ENCODE measurements around the gene METAP1. TPM values are rescaled to one million over a fixed set of nuclear protein-coding genes. Genes with fewer than 3 reads are reported as not detected.

The METAP1 gene
- 39.8 and 62.7 TPM in 2 replicates for total RNA-seq

GRCh38 chr4:98995183-98996055 lies at the start of gene METAP1:
Gene METAP1 (plus strand): TSS chr4:98995721. CDS start chr4:98995754, 33 bp downstream.

GRCh38 chr4:99088481-99089365 lies 93.2 kb downstream of the METAP1 start, which contains the start of gene ADH5:
Gene ADH5 (minus strand): TSS chr4:99088788. CDS start chr4:99088700, 88 bp downstream.

Other genes starting within 250 kb of the METAP1 start
- 212 and 288 TPM in 2 replicates for gene EIF4E, start 66.6 kb upstream of the METAP1 start, total RNA-seq
- 124 and 128 TPM in 2 replicates for gene ADH5, start 93.1 kb downstream of the METAP1 start, total RNA-seq
- gene ADH4, start 148.6 kb downstream of the METAP1 start, total RNA-seq, result not detected in 2 replicates
- not detected in 2 replicates for gene ADH6, start 223.5 kb downstream of the METAP1 start, total RNA-seq